HG02798 (cell line): Measurements from ENCODE around the gene MRPL41.
"Not testable (repeated sequence)": the region's sequence is repeated elsewhere in the genome, so short reads cannot be mapped to it uniquely, and the experiment has no call there.

Experiments used
- ATAC-seq: cut with Tn5 transposase; IDR thresholded peaks from one replicate; pipeline ENCODE4 v1.9.1; 2021; ENCODE audit warnings: mild to moderate bottlenecking; ENCODE audit not compliant: unreplicated experiment, poor library complexity

The MRPL41 gene

DNA sequence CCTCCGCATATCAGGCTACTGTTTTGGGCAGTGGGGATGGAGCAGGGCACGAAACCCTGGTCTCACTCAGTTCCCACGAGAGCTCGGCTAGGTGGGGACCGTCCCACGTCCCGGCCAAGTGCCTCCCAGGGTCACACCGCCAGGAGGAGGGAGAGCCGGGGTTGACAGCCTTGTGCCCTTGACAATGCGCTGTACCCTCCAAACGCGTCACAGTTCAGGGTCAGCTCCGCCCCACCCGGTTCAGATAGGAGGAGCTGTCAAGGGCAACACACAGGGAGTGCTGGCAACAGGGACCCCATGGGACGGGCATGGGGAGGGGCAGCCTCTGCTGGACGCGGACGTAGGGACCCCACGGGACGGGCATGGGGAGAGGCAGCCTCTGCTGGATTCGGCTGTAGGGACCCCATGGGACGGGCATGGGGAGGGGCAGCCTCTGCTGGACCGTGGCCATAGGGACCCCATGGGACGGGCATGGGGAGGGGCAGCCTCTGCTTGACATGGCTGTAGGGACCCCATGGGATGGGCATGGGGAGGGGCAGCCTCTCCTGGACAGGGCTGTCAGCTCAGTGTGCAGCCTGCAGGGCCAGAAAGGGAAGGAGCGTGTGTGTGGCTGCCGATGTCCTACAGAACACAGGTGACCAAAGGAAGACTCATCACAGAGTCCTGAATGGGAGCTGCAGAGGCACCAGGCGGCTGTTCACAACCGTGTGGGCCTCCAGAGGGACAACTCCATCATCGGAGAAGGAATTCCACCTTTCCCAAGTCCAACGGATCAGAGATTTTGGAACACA is 30.9 kb upstream of the MRPL41 start:
- ATAC-seq = no peak

DNA sequence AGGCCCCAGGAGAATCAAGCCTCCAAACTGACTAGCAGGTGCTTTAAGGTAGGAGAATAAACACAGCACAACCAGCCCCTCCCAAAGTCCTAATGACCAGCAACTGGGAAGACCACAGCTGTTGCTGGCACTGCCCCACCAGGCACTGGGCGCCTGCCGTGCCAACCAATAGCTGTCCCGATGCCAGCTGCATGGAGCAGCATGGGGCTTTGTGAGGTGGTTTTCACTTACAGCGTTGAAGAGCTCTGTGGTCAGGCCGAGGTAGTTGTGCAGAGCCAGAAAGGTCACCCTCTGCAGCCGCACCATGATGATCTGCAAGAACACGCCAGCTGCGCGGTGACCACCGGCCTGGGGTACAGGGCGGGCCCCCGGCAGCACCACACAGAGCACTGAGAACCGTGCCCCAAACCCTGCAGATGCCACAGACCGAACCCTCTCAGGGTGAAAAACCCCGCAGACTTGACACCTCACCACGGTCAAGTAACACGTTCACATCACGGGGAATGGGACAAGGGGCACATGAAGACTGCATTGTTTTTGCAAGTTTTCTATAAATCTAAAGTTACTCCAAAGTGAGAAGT is 30.2 kb upstream of the MRPL41 start:
- ATAC-seq = no peak

DNA sequence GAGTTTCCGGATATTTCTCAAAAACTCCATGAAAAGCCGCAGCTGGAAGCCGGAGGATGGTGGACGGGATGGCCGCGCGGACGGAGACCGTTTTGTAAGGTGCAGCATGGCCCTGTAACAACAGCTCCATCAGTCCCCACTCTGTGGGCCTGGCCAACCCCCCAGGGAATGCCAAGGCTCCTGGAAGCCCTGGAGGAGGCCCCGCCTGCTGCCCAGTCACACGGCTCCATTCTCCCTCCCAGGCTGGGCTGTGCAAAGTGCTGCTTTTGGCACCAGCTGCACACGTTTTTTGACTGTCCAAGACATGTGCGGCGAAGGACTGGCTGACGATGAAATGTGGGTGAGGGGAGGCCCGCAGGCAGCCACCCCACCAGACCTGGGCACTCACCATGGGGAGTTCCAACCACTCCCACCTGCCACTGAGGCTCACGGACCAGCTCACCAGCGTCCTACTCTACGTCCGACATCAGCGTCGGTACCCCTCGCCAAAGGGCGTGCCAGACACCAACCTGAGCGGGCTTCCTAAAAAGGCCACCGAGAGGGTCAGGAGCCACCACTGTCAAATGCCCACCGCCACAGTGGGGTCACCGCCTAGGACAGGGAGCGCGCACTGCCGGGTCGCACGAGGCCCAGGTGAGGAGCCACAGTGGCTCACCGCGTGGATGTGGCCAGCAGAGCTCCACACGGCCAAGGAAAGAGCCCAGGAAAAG is 28.8 kb upstream of the MRPL41 start:
- ATAC-seq = no peak

DNA sequence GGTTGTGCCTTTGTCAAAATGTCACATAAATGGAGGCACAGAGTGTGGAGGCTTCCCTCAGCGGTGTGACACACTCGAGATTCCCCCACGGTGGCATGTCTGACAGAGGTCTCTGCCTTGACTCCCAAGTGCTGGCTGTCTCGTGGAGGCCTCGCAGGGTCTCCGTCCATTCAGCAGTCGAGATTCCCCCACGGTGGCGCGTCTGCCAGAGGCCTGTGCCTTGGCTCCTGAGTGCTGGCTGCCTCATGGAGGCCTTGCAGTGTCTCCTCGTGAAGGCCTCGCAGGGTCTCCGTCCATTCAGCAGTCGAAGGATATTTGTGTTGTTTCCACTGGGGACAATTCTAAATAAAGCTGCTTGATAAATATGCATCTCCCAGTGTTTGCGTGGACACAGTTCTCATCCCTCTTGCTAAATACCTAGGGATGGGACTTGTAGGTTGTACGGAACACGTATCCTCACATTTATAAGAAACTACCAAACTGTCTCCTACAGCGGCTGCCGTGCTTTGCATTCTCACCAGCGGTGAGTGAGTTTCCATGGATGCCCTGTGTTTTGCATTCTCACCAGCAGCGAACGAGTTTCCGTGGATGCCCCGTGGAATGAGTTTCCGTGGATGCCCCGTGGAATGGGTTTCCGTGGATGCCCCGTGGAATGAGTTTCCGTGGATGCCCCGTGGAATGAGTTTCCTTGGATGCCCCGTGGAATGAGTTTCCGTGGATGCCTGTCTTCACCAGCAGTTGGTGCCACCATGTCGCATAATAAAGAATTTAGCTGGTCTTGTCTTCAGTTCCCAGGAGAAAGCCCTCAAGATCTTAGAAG is 27.3 kb upstream of the MRPL41 start:
- ATAC-seq = no peak

DNA sequence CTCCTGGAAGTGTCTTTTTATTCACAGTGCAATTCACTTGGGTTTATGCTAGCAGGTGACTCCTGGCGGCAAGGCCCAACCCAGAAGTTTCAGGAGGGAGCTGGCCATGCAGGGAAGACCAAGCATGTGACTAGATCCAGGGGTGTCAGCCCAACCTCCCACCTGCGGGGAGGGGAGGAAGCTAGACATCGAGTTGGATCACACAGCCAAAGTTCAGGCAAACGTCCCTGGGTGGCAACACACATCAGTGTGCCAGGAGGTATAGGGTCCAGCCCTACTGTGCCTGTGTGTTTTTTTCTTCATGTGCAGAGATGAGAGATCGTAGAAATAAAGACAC is 26.7 kb upstream of the MRPL41 start:
- ATAC-seq = no peak

DNA sequence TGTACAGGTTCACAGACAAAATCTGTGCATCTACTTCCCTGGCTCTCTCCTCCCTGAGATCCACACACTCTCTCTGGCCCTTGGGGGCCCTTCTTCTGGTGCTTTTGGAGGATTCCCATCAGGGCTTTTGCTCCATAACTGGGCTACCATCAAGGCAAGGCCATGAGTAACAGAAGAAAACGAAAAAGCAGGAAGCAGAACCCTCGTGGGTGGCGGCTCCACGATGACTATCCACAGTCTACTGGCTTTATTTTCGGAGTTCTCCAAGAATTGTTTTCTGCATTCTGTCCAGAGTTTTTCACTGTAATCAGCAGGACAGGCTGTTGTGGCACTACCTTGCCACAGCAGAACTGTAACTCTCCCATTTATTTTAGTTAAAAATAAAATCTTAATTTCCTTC is 21.3 kb upstream of the MRPL41 start:
- ATAC-seq = no peak

DNA sequence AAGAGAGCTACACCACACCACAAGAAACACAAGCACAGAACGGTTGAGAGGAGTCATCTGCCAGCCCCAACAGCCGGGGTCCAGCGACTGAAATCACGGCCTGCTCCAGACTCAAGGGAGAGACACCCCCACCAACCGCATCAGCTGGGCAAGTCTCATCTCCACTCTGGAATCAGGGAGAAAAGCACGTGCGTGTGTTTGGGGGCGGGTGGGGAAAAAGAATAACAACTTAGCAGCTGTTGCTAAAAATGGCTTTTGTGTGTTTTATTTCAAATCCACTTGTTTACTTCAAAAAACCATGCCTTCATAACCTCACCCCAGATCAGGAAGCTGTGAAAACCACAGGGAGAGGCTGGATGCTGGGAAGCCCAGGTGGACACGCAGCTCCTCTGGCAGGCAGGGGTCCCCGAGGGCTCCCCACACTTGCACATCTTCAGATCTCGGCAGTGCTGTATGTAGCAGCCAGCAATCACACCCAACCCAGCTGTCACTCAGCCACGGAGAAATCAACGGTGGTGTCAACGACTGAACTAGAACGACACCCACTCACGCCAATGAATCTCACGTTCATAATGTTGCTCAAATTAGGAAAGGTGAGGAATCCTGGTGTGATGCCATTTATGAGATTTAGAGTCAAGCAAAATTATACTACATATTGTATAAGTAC is 20.4 kb upstream of the MRPL41 start:
- no peak for ATAC-seq

DNA sequence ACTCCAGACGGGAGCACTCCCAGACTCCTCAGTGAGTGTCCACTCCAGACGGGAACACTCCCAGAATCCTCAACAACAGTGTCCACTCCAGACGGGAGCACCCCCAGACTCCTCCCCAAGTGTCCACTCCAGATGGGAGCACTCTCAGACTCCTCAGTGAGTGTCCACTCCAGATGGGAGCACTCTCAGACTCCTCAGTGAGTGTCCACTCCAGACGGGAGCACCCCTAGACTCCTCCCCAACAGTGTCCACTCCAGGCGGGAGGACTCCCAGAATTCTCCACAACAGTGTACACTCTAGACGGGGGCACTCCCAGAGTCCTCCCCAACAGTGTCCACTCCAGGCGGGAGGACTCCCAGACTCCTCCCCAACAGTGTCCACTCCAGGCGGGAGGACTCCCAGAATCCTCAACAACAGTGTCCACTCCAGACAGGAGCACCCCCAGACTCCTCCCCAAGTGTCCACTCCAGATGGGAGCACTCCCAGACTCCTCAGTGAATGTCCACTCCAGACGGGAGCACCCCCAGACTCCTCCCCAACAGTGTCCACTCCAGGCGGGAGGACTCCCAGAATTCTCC is 18.7 kb upstream of the MRPL41 start:
- ATAC-seq = not testable (repeated sequence)

DNA sequence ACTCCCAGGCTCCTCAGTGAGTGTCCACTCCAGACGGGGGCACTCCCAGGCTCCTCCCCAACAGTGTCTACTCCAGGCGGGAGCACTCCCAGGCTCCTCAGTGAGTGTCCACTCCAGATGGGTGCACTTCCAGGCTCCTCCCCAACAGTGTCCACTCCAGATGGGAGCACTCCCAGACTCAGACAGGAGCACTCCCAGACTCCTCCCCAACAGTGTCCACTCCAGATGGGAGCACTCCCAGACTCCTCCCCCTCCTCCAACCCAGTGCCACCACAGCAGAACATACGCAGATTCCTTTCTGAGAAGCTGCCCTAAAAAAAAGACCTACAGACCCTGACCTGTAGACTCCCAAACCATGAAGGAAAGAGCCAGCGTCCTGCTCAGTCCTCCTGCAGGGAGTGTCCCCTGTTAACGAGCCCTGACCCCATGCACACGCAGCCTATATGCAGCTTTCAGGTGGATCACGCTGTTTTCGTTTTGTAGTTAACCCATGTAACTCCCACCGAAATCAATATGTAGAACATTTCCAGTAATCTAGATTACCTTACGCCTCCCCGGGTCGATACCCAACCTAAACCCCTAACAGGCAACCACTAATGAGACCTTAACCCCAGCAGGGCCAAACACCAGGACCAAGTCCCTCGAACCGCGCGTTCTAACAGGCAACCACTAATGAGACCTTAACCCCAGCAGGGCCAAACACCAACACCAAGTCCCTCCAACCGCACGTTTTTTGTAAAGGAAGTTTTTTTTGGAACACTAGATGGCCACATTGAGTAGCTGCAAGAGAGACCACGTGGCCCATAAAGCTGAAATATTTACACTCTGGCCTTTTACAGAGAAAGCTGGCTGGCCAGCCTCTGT is 17.2 kb upstream of the MRPL41 start:
- ATAC-seq = no peak

DNA sequence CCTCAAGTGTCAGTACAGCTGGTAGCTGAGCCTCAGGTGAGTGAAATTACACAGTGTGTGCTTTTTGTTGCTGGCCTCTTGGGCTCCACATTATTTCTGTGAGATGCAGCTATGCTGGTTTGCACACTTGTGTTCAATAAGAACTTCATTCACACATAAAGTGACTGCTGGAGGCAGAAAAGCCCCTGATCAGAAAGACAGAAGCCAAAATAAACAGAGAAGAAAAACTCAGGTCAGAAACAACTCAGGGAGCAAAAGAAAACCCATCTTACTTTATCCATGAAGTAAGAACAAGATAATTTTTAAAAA is 16.6 kb upstream of the MRPL41 start:
- ATAC-seq = no peak

DNA sequence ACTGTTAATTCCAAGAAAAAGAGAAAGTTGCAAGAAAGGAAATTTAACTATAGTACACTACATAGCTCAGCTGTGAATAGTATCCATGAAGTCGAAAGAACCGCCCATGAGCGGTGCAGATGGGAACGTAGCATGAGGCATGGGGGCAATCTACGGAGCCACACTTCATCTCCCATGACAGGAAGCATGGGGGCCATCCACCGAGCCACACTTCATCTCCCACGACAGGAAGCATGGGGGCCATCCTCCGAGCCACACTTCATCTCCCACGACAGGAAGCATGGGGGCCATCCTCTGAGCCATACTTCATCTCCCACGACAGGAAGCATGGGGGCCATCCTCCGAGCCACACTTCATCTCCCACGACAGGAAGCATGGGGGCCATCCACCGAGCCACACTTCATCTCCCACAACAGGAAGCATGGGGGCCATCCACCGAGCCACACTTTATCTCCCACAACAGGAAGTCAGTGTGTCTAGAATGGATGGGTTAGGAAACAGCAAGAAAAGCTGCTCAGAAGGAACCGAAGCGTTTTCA is 15.0 kb upstream of the MRPL41 start:
- ATAC-seq = not testable (repeated sequence)

DNA sequence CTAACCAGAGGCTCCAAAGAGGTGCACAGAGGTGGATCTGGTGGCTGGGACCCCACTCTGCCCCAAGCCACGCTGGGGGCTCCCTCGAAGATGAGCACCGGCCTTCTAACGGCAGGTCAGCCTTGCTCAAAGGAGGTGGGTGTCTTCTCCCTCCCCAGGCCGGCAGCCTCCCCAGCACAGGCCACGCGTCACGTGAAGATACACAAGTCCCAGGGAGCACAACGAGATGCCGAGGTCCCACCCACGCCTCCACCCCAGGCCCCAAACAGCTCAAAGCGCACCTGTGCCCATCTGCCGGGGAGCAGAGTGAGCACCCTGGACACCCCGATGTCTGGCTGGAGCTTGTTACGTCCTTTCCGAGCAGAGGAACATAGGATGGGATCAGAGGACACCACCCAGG is 13.6 kb upstream of the MRPL41 start:
- ATAC-seq = no peak

DNA sequence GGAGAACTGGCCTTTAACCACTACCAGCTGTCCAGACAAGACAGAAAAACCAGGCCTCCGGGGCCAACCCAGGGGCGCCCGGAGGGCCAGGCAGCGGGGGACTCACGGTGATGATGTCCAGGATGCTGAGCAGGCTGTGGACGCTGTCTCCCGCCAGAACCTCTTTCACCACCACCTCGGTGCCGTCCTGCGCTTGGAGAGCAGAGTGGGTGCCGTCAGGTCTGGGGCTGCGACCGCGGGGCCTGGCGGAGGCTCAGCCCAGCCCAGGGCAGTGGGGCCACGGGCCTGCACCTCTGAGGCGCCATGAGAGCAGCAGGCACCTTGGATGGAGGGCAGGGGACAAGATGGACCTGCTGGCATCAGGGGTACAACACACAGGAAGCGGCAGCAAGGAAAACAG is 11.1 kb upstream of the MRPL41 start:
- no peak for ATAC-seq

DNA sequence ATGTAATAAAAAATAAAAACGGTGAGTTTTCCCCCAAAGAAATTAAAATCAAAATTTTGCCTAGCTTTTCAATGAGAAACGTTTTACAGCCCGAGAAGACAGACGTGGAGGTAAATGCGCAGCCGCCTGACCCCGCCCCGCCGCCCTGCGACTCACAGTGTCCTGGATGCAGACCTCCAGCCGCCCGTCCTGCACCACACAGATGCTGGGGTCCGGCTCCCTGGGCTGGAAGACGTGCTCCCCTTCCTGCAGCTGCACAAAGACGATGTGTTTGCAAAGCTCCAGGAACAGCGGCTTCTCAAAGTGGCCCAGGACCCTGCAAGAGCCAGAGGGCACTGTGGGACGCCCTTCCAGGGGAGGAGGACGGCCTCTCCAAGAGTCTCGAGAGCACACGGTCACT is 9.2 kb upstream of the MRPL41 start:
- ATAC-seq = no peak

DNA sequence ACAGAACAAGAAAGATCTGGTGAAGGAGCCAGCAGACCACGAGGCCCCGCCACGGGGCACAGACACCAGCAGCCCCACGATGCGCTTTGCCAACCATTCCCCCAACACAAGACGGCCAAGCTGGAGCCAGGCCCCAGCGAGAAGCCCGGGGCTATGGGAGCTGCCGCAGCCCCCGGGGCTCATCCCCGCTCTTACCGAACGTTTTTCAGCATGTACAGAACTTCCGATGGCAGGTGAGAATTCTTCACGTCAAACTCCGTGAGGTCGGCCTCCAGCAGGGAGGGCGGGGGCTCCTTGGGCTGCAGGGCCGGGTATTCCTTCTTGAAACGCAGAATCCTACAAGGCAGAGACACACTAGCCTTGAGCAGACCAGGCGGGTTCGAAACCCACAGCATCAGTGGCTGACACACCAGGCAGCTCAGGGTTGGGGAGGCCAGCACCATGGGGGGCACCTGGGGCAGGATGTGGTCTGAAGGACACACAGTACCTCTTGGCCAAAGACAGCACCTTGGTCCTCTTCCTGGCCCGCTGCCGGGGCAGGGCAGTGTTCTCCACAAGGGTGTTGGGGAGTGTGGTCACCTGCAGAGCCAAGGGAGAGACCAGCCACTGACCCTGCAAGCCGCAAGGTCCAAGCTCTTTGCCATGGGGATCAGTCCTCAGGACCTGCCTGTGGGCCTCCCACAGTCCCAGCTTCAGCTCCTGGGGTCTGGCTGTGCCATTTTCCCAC is 8.3 kb upstream of the MRPL41 start:
- ATAC-seq = no peak

DNA sequence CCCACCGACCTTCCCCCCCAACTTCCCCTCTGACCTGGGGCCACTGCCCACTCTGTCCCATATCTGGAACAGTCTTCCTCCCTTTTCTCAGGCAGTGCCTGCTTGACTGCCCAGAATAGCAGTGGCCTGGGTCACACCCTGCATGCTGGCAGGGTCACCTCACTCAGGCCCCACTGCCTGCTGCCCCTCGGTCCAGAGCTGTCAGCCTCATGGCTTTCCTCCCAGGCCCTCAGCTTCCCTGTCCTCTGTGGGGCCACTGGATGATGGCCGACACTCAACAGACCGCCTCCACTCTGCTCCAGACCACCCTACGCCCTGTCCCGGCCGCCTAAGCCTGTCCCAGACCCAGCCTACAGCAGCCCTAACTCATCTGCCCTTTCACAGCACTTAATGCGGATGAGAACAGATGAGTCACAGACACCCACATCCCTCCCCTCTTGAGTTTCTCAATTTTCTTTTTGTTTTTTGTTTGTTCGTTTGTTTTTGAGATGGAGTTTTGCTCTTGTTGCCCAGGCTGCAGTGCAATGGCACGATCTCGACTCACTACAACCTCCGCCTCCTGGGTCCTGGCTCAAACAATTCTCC is 7.4 kb upstream of the MRPL41 start:
- ATAC-seq = no peak

DNA sequence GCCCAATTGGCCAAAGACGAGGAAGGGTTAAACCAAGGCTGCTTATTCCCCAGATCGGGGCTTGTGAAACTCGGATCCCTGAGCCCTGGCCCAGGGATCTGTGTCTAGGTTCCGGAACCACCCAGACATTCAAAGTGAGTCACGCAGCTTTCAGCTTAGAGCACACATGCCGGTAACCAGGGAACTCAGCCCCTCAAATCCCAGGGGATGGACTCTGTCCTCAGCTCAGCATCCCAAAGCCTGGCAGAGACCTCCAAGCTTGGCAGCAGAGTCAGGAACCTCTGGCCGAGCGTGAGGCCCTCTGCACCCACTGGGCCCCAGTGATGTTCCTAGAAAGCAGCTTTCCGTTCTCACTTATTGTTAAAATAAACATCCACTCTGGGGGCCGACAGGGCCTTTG is 6.6 kb upstream of the MRPL41 start:
- no peak for ATAC-seq
